Activated CD8-positive, alpha-beta memory T cell treated with anti-CD3 and anti-CD28 coated beads, Interleukin-2, amount 50 U/mL, for 4 hours (primary cell): ENCODE results near the gene ANLN.
"Not testable (repeated sequence)": the region's sequence is repeated elsewhere in the genome, so short reads cannot be mapped to it uniquely, and the experiment has no call there.

Source experiments
- DNase-seq: peaks from one replicate; pipeline ENCODE4 v3.0.0-alpha.2; 2020

The ANLN gene

GRCh38 chr7:36389371-36390198 is at the start of gene ANLN:
Gene ANLN, plus strand, starts transcription at chr7:36389862. Its CDS starts 165 bp downstream, at chr7:36390027.
- DNase-seq, result peak; percentile 82

- no peak for DNase-seq
Measured at GRCh38 chr7:36343548-36343947, 46.1 kb upstream of the ANLN start.

GRCh38 chr7:36344622-36345021 is 45.0 kb upstream of the ANLN start:
- DNase-seq, result no peak

- DNase-seq, result no peak
Measured at GRCh38 chr7:36346260-36346831, 43.3 kb upstream of the ANLN start.

- no peak for DNase-seq
Measured at GRCh38 chr7:36348256-36348655, 41.4 kb upstream of the ANLN start.

GRCh38 chr7:36348771-36349170 is 40.9 kb upstream of the ANLN start:
- DNase-seq, result no peak

- DNase-seq, result no peak
Measured at GRCh38 chr7:36349626-36350025, 40.0 kb upstream of the ANLN start.

GRCh38 chr7:36355490-36355889 is 34.2 kb upstream of the ANLN start:
- DNase-seq, result no peak

GRCh38 chr7:36357054-36357453 is 32.6 kb upstream of the ANLN start:
- no peak for DNase-seq

- DNase-seq, result no peak
Measured at GRCh38 chr7:36358589-36358988, 31.1 kb upstream of the ANLN start.

- DNase-seq, result no peak
Measured at GRCh38 chr7:36360244-36360643, 29.4 kb upstream of the ANLN start.

GRCh38 chr7:36361227-36361626 is 28.4 kb upstream of the ANLN start:
- no peak for DNase-seq

GRCh38 chr7:36363515-36363914 is 26.1 kb upstream of the ANLN start:
- no peak for DNase-seq

- DNase-seq, result no peak
Measured at GRCh38 chr7:36366005-36366717, 23.5 kb upstream of the ANLN start.

- DNase-seq, result peak; percentile 94
Measured at GRCh38 chr7:36366718-36367560, 22.7 kb upstream of the ANLN start.

- DNase-seq, result no peak
Measured at GRCh38 chr7:36367561-36368077, 22.0 kb upstream of the ANLN start.

GRCh38 chr7:36368496-36368895 is 21.2 kb upstream of the ANLN start:
- DNase-seq, result no peak

- no peak for DNase-seq
Measured at GRCh38 chr7:36369171-36369570, 20.5 kb upstream of the ANLN start.

GRCh38 chr7:36370046-36370445 is 19.6 kb upstream of the ANLN start:
- no peak for DNase-seq

- no peak for DNase-seq
Measured at GRCh38 chr7:36372156-36372555, 17.5 kb upstream of the ANLN start.

GRCh38 chr7:36378555-36378954 is 11.1 kb upstream of the ANLN start:
- DNase-seq, result not testable (repeated sequence)

GRCh38 chr7:36379831-36380504 is 9.7 kb upstream of the ANLN start:
- no peak for DNase-seq
